Measurements from ENCODE around the gene NUFIP1. TPM values are rescaled to one million over a fixed set of nuclear protein-coding genes. Genes with fewer than 3 reads are reported as not detected.

NUFIP1 gene
- total RNA-seq, 1 experiment from 2014 or later, result 12.2 TPM

DNA sequence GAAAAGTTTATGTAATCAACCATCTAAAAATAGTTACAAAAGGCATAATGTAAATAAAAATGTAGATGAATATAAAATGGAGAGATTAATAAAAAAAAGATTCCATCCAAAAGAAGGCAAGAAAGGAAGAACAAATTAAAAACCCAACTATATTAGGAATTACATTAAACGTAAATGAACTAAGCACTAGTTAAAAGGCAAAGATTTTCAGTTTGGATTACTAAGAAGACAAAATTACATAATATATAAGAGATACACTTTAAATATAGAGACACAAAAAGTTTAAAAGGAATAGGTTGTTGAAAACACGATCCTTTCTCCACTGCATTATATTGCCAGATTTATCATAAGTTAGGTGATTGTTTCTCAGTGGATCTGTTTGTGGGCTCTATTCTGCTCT lies 27.3 kb downstream of the NUFIP1 start:
- no peak overlapping the region for H3K27ac ChIP-seq (ENCODE audit: low read depth, low read length)
- no peak for DNase-seq (ENCODE audit: low read depth, low spot score)
- ATAC-seq, result no peak
- POLR2A ChIA-PET, result no interaction called here
- no peak for TF ChIP-seq ATF3 (IDR thresholded peaks at IDR 0.05)
- no peak for TF ChIP-seq EGR1 (IDR thresholded peaks at IDR 0.05; ENCODE audit: low read depth)
- TF ChIP-seq CEBPB (IDR thresholded peaks at IDR 0.05; ENCODE audit: low read depth), result no peak
- TF ChIP-seq, protein P1, sequence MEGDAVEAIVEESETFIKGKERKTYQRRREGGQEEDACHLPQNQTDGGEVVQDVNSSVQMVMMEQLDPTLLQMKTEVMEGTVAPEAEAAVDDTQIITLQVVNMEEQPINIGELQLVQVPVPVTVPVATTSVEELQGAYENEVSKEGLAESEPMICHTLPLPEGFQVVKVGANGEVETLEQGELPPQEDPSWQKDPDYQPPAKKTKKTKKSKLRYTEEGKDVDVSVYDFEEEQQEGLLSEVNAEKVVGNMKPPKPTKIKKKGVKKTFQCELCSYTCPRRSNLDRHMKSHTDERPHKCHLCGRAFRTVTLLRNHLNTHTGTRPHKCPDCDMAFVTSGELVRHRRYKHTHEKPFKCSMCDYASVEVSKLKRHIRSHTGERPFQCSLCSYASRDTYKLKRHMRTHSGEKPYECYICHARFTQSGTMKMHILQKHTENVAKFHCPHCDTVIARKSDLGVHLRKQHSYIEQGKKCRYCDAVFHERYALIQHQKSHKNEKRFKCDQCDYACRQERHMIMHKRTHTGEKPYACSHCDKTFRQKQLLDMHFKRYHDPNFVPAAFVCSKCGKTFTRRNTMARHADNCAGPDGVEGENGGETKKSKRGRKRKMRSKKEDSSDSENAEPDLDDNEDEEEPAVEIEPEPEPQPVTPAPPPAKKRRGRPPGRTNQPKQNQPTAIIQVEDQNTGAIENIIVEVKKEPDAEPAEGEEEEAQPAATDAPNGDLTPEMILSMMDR (IDR thresholded peaks at IDR 0.05 in 2 of 3, conservative IDR thresholded peaks at IDR 0.05 in 1 of 3; ENCODE audit: borderline replicate concordance in 1 of 3, insufficient read depth in 1 of 3, low read depth in 2 of 3, low read length in 2 of 3), result no peak
- no peak for TF ChIP-seq MAX (IDR thresholded peaks at IDR 0.05)
- no peak for TF ChIP-seq RAD21 (IDR thresholded peaks at IDR 0.05; ENCODE audit: low read depth)
- RAD21 ChIA-PET (ENCODE audit: low non-redundant PET in 1 of 2, low total read pairs in 2 of 2, uncharacterized antibody in 2 of 2, unreplicated experiment in 2 of 2), result no interaction called here
- no TSS peak for BruUV-seq (replicated peaks)
- peaks cover 24 to 53% of the 10 kb centered on the region in 2 experiments for H3K36me3 ChIP-seq (ENCODE audit: control insufficient read depth in 1 of 2, insufficient read depth in 2 of 2, low read length in 2 of 2)
- H3K4me2 ChIP-seq (ENCODE audit: low read length), result no peak overlapping the region
- no peaks in the 10 kb centered on the region for H3K9me2 ChIP-seq (ENCODE audit: insufficient read depth)
- intact Hi-C loops (cut with micrococcal nuclease), result no loop called here
- peaks cover 9% of the 10 kb centered on the region for H3K79me2 ChIP-seq (ENCODE audit: insufficient read depth, low read length)
- no peaks in the 10 kb centered on the region for H3K27me3 ChIP-seq (ENCODE audit: insufficient read depth, low read length)
- CTCF ChIA-PET, result no interaction called here
- no peak overlapping the region for H3K4me3 ChIP-seq (replicated peaks in 1 of 2; ENCODE audit: low read depth in 1 of 2, low read length in 2 of 2)
- H3K9me3 ChIP-seq (ENCODE audit: control insufficient read depth in 1 of 2, insufficient read depth in 1 of 2, low read depth in 1 of 2, low read length in 2 of 2), result peaks cover 3 to 10% of the 10 kb centered on the region in 2 experiments; a peak in 3 of 4 replicates
- H3K4me1 ChIP-seq (ENCODE audit: control insufficient read depth in 1 of 2, insufficient read depth in 2 of 2, low read length in 2 of 2), result no peaks in the 10 kb centered on the region
- 0 out of 2 replicates have a peak, but pooled peaks cover 3% of the 10 kb centered on the region for H4K20me1 ChIP-seq (ENCODE audit: insufficient read depth)
- H3K9ac ChIP-seq (ENCODE audit: low read length), result no peak overlapping the region
- no peak overlapping the region for H2AFZ ChIP-seq (ENCODE audit: low read depth, low read length, poor library complexity, severe bottlenecking)

GRCh38 chr13:44955406-44955805 lies 33.9 kb downstream of the NUFIP1 start:
- H3K27ac ChIP-seq (ENCODE audit: low read depth, low read length), result no peak overlapping the region
- 0 out of 2 replicates have a peak, but pooled peaks cover 3% of the 10 kb centered on the region for H4K20me1 ChIP-seq (ENCODE audit: insufficient read depth)
- H3K36me3 ChIP-seq (ENCODE audit: control insufficient read depth in 1 of 2, insufficient read depth in 2 of 2, low read length in 2 of 2), result peaks cover 3 to 9% of the 10 kb centered on the region in 2 experiments; a peak in 2 of 4 replicates
- RAD21 ChIA-PET (ENCODE audit: low non-redundant PET in 1 of 2, low total read pairs in 2 of 2, uncharacterized antibody in 2 of 2, unreplicated experiment in 2 of 2), result no interaction called here
- no peak overlapping the region for H3K4me3 ChIP-seq (replicated peaks in 1 of 2; ENCODE audit: low read depth in 1 of 2, low read length in 2 of 2)
- H3K79me2 ChIP-seq (ENCODE audit: insufficient read depth, low read length), result peaks cover 16% of the 10 kb centered on the region
- H3K9me2 ChIP-seq (ENCODE audit: insufficient read depth), result no peaks in the 10 kb centered on the region
- DNase-seq (ENCODE audit: low read depth, low spot score) (no peak), ATAC-seq (no peak)
- POLR2A ChIA-PET, result no interaction called here
- H3K9ac ChIP-seq (ENCODE audit: low read length), result no peak overlapping the region
- H3K27me3 ChIP-seq (ENCODE audit: insufficient read depth, low read length), result no peaks in the 10 kb centered on the region
- H3K4me1 ChIP-seq (ENCODE audit: control insufficient read depth in 1 of 2, insufficient read depth in 2 of 2, low read length in 2 of 2), result 0 out of 4 replicates have a peak, but pooled peaks cover 0 to 6% of the 10 kb centered on the region in 2 experiments
- CTCF ChIA-PET, result no interaction called here
- H2AFZ ChIP-seq (ENCODE audit: low read depth, low read length, poor library complexity, severe bottlenecking), result no peak overlapping the region
- H3K4me2 ChIP-seq (ENCODE audit: low read length), result no peak overlapping the region
- intact Hi-C loops (cut with micrococcal nuclease), result no loop called here
- no TSS peak for BruUV-seq (replicated peaks)
- no peaks in the 10 kb centered on the region for H3K9me3 ChIP-seq (ENCODE audit: control insufficient read depth in 1 of 2, insufficient read depth in 1 of 2, low read depth in 1 of 2, low read length in 2 of 2)
- TF ChIP-seq POLR2AphosphoS5 (IDR thresholded peaks at IDR 0.05; ENCODE audit: low read depth, low read length) (no peak), MAX (IDR thresholded peaks at IDR 0.05) (no peak), EZH2 (IDR thresholded peaks at IDR 0.05) (no peak), SP1 (IDR thresholded peaks at IDR 0.05; ENCODE audit: low read depth) (no peak), POLR2A (IDR thresholded peaks at IDR 0.05; ENCODE audit: borderline replicate concordance, extremely low read depth, insufficient read depth, insufficient read length) (no peak), CEBPB (IDR thresholded peaks at IDR 0.05; ENCODE audit: low read depth) (no peak), JUND (IDR thresholded peaks at IDR 0.05) (no peak), ZFX (IDR thresholded peaks at IDR 0.05) (no peak), FOSL1 (IDR thresholded peaks at IDR 0.05; ENCODE audit: low read depth) (no peak), RAD21 (IDR thresholded peaks at IDR 0.05; ENCODE audit: low read depth) (no peak), EGR1 (IDR thresholded peaks at IDR 0.05; ENCODE audit: low read depth) (no peak), YY1 (IDR thresholded peaks at IDR 0.05; ENCODE audit: extremely low read depth, insufficient replicate concordance, low read depth, low read length) (no peak), CBX3 (IDR thresholded peaks at IDR 0.05; ENCODE audit: low read depth) (no peak), TCF7L2 (IDR thresholded peaks at IDR 0.05; ENCODE audit: borderline replicate concordance, extremely low read depth, insufficient read depth, insufficient read length) (no peak)
- TF ChIP-seq, protein P1 (IDR thresholded peaks at IDR 0.05 in 2 of 3, conservative IDR thresholded peaks at IDR 0.05 in 1 of 3; ENCODE audit: borderline replicate concordance in 1 of 3, insufficient read depth in 1 of 3, low read depth in 2 of 3, low read length in 2 of 3), result no peak

Measured in HCT116 (cell line).